HEK293 (cell line): ENCODE measurements around the gene NASP.

Experiments
- CTCF ChIP-seq: fragments of 450-650 bp; formaldehyde crosslinking; IDR thresholded peaks from 2 replicates; pipeline ENCODE4 v1.5.1; 2016; ENCODE audit warnings: missing biosample characterization, missing genetic modification characterization
- PATZ1 ChIP-seq: fragments of 450-650 bp; formaldehyde crosslinking; IDR thresholded peaks from 2 replicates; pipeline ENCODE4 v1.5.1; 2016; ENCODE audit warnings: missing biosample characterization, missing genetic modification characterization
- REST ChIP-seq: fragments of 450-650 bp; formaldehyde crosslinking; IDR thresholded peaks from 2 replicates; pipeline ENCODE4 v1.5.1; 2016; ENCODE audit warnings: missing biosample characterization, missing genetic modification characterization
- ZNF121 ChIP-seq: fragments of 450-650 bp; formaldehyde crosslinking; IDR thresholded peaks from 2 replicates; pipeline ENCODE4 v1.5.1; 2016; ENCODE audit warnings: missing biosample characterization, missing genetic modification characterization
- ZNF324 ChIP-seq: fragments of 450-650 bp; formaldehyde crosslinking; IDR thresholded peaks from 2 replicates; pipeline ENCODE4 v1.5.1; 2016; ENCODE audit warnings: missing biosample characterization, missing genetic modification characterization

- TF ChIP-seq ZNF121 (no peak), PATZ1 (no peak), CTCF (no peak), ZNF324 (tag by site-specific recombination) (no peak), REST (tag by site-specific recombination) (no peak)
These were observed 6.0 kb downstream of the NASP start for GRCh38 chr1:45589861-45590260.
